DMS53 (cell line): ENCODE data around the gene C6orf141.
"Not testable (repeated sequence)": the region's sequence is repeated elsewhere in the genome, so short reads cannot be mapped to it uniquely, and the experiment has no call there.

Experiments
- DNase-seq: peaks from one replicate; lab custom pipeline; 2025; lab: John Stamatoyannopoulos, UW

C6orf141 gene

GRCh38 chr6:49570474-49571079 lies 20.1 kb downstream of the C6orf141 start:
- DNase-seq, result peak; percentile 35

DNA sequence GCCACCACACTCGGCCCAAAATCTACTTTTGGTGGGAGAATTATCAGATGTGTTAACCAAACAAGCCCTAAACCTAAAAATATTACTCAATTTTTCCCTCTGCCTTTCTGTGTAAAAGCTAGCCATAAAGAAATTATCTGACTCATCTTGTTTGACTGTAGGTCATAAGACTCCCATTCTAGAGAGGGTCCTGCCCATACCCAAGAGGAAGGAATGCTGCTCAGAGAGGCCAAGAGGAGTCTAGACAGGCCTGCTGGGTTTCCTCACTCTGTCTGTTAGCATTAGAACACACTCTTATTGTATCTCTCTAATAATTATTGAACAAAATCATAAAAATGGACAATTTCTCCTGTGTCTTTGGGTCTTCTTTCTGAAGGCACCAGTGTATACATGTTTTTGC lies 26.1 kb downstream of the C6orf141 start:
- no peak for DNase-seq

DNA sequence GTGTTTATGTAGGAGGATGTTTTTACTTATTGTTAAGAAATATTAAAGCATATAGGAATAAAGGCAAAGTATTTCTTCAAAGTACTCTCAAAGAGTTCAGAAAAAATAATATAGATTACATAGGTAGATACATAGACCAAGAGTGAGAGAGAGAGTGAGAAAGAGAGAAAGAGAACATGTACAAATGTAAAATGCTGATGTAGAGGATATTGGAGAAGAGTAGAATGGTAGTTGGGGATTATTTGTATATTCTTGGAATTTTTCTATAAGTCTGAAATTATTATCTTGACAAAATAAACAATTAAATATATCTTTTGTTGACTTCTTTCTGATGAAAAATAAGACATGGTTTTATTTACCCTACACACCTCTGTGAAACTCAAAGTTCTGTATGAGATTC lies 29.2 kb downstream of the C6orf141 start:
- DNase-seq, result no peak

GRCh38 chr6:49582529-49582928 lies 32.1 kb downstream of the C6orf141 start:
- DNase-seq, result no peak

DNA sequence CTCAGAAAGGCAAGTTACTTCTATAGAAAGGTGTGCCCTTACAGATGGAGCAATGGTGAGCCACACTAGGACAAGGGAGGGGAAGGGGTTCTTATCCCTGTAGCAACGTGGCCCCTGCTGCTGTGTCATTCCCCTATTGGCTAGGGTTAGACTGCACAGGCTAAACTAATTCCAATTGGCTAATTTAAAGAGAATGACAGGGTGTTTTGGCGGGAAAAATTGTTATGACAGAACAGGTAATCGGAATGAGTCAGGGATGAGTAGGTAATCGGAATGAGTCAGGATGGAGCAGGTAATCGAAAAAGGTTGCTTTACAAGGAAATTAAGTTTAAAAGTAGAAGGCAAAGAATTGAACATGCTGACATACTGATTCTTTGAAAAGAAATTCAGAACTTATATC lies 36.8 kb downstream of the C6orf141 start:
- not testable (repeated sequence) for DNase-seq
